HG02938 (cell line): ENCODE data around the gene SMPD4.
"Not testable (repeated sequence)": the region's sequence is repeated elsewhere in the genome, so short reads cannot be mapped to it uniquely, and the experiment has no call there.

Source experiments
- ATAC-seq: cut with Tn5 transposase; IDR thresholded peaks from one replicate; pipeline ENCODE4 v1.9.1; 2021; ENCODE audit warnings: mild to moderate bottlenecking, moderate library complexity; ENCODE audit not compliant: unreplicated experiment

Gene SMPD4

GRCh38 chr2:130158631-130159030 is 22.8 kb downstream of the SMPD4 start:
- no peak for ATAC-seq

- ATAC-seq, result peak; percentile 84
These were observed 23.4 kb downstream of the SMPD4 start for GRCh38 chr2:130157825-130158514.

- peak; percentile 26 for ATAC-seq
These were observed 24.0 kb downstream of the SMPD4 start for GRCh38 chr2:130157354-130157753.

- ATAC-seq, result no peak
These were observed 24.8 kb downstream of the SMPD4 start for GRCh38 chr2:130156624-130157004.

- not testable (repeated sequence) for ATAC-seq
These were observed 25.3 kb downstream of the SMPD4 start for GRCh38 chr2:130155956-130156623.

- ATAC-seq, result no peak
These were observed 26.3 kb downstream of the SMPD4 start for GRCh38 chr2:130154773-130155765.

- ATAC-seq, result not testable (repeated sequence)
These were observed 27.0 kb downstream of the SMPD4 start for GRCh38 chr2:130154423-130154770.

- ATAC-seq, result not testable (repeated sequence)
These were observed 27.5 kb downstream of the SMPD4 start for GRCh38 chr2:130153721-130154422.

- ATAC-seq, result no peak
These were observed 28.4 kb downstream of the SMPD4 start for GRCh38 chr2:130152816-130153595.

GRCh38 chr2:130152136-130152815 is 29.1 kb downstream of the SMPD4 start:
- not testable (repeated sequence) for ATAC-seq

- ATAC-seq, result not testable (repeated sequence)
These were observed 30.3 kb downstream of the SMPD4 start for GRCh38 chr2:130151145-130151512.

GRCh38 chr2:130150181-130151144 is 30.9 kb downstream of the SMPD4 start:
- ATAC-seq, result no peak

GRCh38 chr2:130148515-130148914 is 32.9 kb downstream of the SMPD4 start:
- ATAC-seq, result not testable (repeated sequence)

- ATAC-seq, result peak; percentile 78
These were observed 36.4 kb downstream of the SMPD4 start, which contains the start of gene CCDC74B for GRCh38 chr2:130145006-130145414. CCDC74B (minus strand) TSS chr2:130145112; CDS start chr2:130144996, 116 bp downstream.

- ATAC-seq, result not testable (repeated sequence)
These were observed 37.9 kb downstream of the SMPD4 start for GRCh38 chr2:130143266-130144039.

- not testable (repeated sequence) for ATAC-seq
These were observed 38.8 kb downstream of the SMPD4 start for GRCh38 chr2:130142396-130143265.
